Upper lobe of left lung (tissue), 6 donors: ENCODE data around the gene S100A6. TPM values are rescaled to one million over a fixed set of nuclear protein-coding genes. Genes with fewer than 3 reads are reported as not detected.
"Not testable (repeated sequence)": the region's sequence is repeated elsewhere in the genome, so short reads cannot be mapped to it uniquely, and the experiment has no call there.

Source experiments
- ATAC-seq, 2 donors: fragments of 200-7000 bp; cut with Tn5 transposase; one replicate each; pipeline ENCODE4 v1.9.1; 2022; ENCODE audit warnings: mild to moderate bottlenecking in 2 of 2, moderate library complexity in 2 of 2; ENCODE audit not compliant: low FRiP score in 2 of 2
- DNase-seq, 2 donors: peaks; one replicate each; pipeline ENCODE4 v3.0.0-alpha.2; 2019 to 2020
- H3K27ac ChIP-seq, 4 donors: fragments of 200-600 bp; sonication (generic); one replicate each; pipeline ENCODE4 v1.5.1; 2016 to 2019
- H3K27me3 ChIP-seq, 4 donors: fragments of 200-600 bp; sonication (generic); one replicate each; pipeline ENCODE4 v1.5.1; 2017 to 2019
- H3K36me3 ChIP-seq, 4 donors: fragments of 200-600 bp; sonication (generic); one replicate each; pipeline ENCODE4 v1.5.1; 2016 to 2019
- H3K4me1 ChIP-seq, 4 donors: fragments of 200-600 bp; sonication (generic); one replicate each; pipeline ENCODE4 v1.5.1; 2018 to 2019
- H3K4me3 ChIP-seq, 4 donors: fragments of 200-600 bp; sonication (generic); one replicate each; pipeline ENCODE4 v1.5.1; 2017 to 2019; ENCODE audit warnings: mild to moderate bottlenecking in 2 of 4, moderate library complexity in 1 of 4
- H3K9me3 ChIP-seq, 4 donors: fragments of 200-600 bp; sonication (generic); one replicate each; pipeline ENCODE4 v1.5.1; 2018 to 2019
- CTCF ChIP-seq, 6 experiments: fragments of 450-650 bp in 4 of 6; fragments of 200-600 bp in 2 of 6; sonication (generic) in 2 of 6; IDR thresholded peaks; one replicate each; pipeline ENCODE4 v1.5.1; 2016 to 2019; ENCODE audit warnings: antibody characterized with exemption in 6 of 6
- EP300 ChIP-seq, 4 donors: sonication (generic); formaldehyde crosslinking; IDR thresholded peaks; one replicate each; pipeline ENCODE4 v1.5.1; 2017; ENCODE audit warnings: antibody characterized with exemption in 4 of 4, control low read depth in 2 of 4
- POLR2A ChIP-seq, 4 donors: fragments of 450-650 bp; IDR thresholded peaks; one replicate each; pipeline ENCODE4 v1.5.1; 2016 to 2017; ENCODE audit warnings: antibody characterized with exemption in 4 of 4, mild to moderate bottlenecking in 2 of 4
- POLR2AphosphoS5 ChIP-seq, 2 donors: sonication (generic); formaldehyde crosslinking; IDR thresholded peaks; one replicate each; pipeline ENCODE4 v1.5.1; 2017; ENCODE audit warnings: antibody characterized with exemption in 2 of 2
- WGBS, 2 donors: methylation state at CpG; one replicate each; pipeline ENCODE4 v1.1.5; 2017 to 2018; 5-methylcytosine and 5-hydroxymethylcytosine counted together
- total RNA-seq, 6 donors: library from RNA; depleted of rRNA in 4 of 6; stranded (reverse); fragments of >200 nt in 4 of 6; gene quantifications; one replicate each; pipeline versions ENCODE4 v1.1.0 to v1.2.1, GENCODE V29; 2016 to 2021
- donor health status: DM: no; HTN: no; CAD: no; lungs with moderate emphysema.
- donor health status: DM: no; HTN: yes; CAD: no; lungs with severe emphysema.

Gene S100A6
- total RNA-seq, result 1,000 to 10,000 TPM in 3 of 6 donors, 100 to 1,000 TPM in 3; 399 to 1,595 (median 925) TPM

GRCh38 chr1:153535242-153536011, at the start of gene S100A6:
TSS of gene S100A6 (minus strand) at chr1:153535991. CDS start at chr1:153535339, 652 bp downstream.
- 5% methylated on average over 7 to 9 of the region's 18 CpGs for WGBS, 2 donors
- no peak for TF ChIP-seq EP300 (IDR thresholded peaks at IDR 0.05)
- peak; percentile 94 to 98 for TF ChIP-seq POLR2AphosphoS5 (IDR thresholded peaks at IDR 0.05)
- peak in 4 of 6 experiments; percentile 12 to 47 (median 24) for TF ChIP-seq CTCF (IDR thresholded peaks at IDR 0.05)
- peak in 3 of 4 donors; percentile 56 to 95 (median 94) for TF ChIP-seq POLR2A (IDR thresholded peaks at IDR 0.05)
- DNase-seq, result peak in 1 of 2 donors; percentile 90
- H3K27me3 ChIP-seq, result no peaks in the 10 kb centered on the region
- H3K4me3 ChIP-seq, result peak within 1 kb of the TSS; percentile 71 to 91 (median 87)
- H3K4me1 ChIP-seq, result peaks cover 40 to 57% (median 49%) of the 10 kb centered on the region in 4 donors
- H3K27ac ChIP-seq, result peak within 1 kb of the TSS; percentile 98 to 100 (median 99)
- H3K9me3 ChIP-seq, result no peaks in the 10 kb centered on the region
- peaks cover 0 to 11% (median 8%) of the 10 kb centered on the region in 4 donors for H3K36me3 ChIP-seq
- ATAC-seq, result peak; percentile 66 to 73

GRCh38 chr1:153585006-153585405, 49.2 kb upstream of the S100A6 start:
- ATAC-seq (no peak), DNase-seq (no peak)
- TF ChIP-seq POLR2A (IDR thresholded peaks at IDR 0.05), result no peak
- no peak for TF ChIP-seq POLR2AphosphoS5 (IDR thresholded peaks at IDR 0.05)
- no peak for TF ChIP-seq CTCF (IDR thresholded peaks at IDR 0.05)
- TF ChIP-seq EP300 (IDR thresholded peaks at IDR 0.05), result no peak
- Histone ChIP-seq H3K27ac (no peak overlapping the region), H3K4me1 (no peaks in the 10 kb centered on the region), H3K9me3 (no peaks in the 10 kb centered on the region), H3K36me3 (no peaks in the 10 kb centered on the region), H3K27me3 (no peaks in the 10 kb centered on the region), H3K4me3 (no peak overlapping the region)
- WGBS, 2 donors, result 81 to 93% methylated on average over 1 of the region's 1 CpG

GRCh38 chr1:153583976-153584375, 48.2 kb upstream of the S100A6 start:
- H3K9me3 ChIP-seq, result no peaks in the 10 kb centered on the region
- no peak overlapping the region for H3K27ac ChIP-seq
- H3K27me3 ChIP-seq, result no peaks in the 10 kb centered on the region
- H3K4me3 ChIP-seq, result no peak overlapping the region
- TF ChIP-seq EP300 (IDR thresholded peaks at IDR 0.05), result no peak
- TF ChIP-seq POLR2AphosphoS5 (IDR thresholded peaks at IDR 0.05), result no peak
- no peak for TF ChIP-seq POLR2A (IDR thresholded peaks at IDR 0.05)
- no peak for TF ChIP-seq CTCF (IDR thresholded peaks at IDR 0.05)
- H3K36me3 ChIP-seq, result no peaks in the 10 kb centered on the region
- ATAC-seq (no peak), DNase-seq (no peak)
- 76 to 88% methylated on average over 2 of the region's 2 CpGs for WGBS, 2 donors
- no peaks in the 10 kb centered on the region for H3K4me1 ChIP-seq

- not testable (repeated sequence) for DNase-seq, H3K27ac ChIP-seq, H3K4me3 ChIP-seq, H3K27me3 ChIP-seq, H3K4me1 ChIP-seq, ATAC-seq, H3K9me3 ChIP-seq, H3K36me3 ChIP-seq
- WGBS, 2 donors, result 70 to 82% methylated on average over 2 to 3 of the region's 3 CpGs
Measured at GRCh38 chr1:153583514-153583913, 47.7 kb upstream of the S100A6 start.

- not testable (repeated sequence) for H3K27me3 ChIP-seq, H3K9me3 ChIP-seq, H3K4me3 ChIP-seq, ATAC-seq, H3K36me3 ChIP-seq, H3K27ac ChIP-seq, H3K4me1 ChIP-seq
- 95% methylated on average over 18 of the region's 34 CpGs; no CpG with 5 or more reads in 1 of the 2 donors for WGBS, 2 donors
- DNase-seq, result peak in 1 of 2 donors; percentile 65
Measured at GRCh38 chr1:153582836-153583235, 47.0 kb upstream of the S100A6 start.

GRCh38 chr1:153578936-153579335, 43.1 kb upstream of the S100A6 start:
- Histone ChIP-seq H3K36me3 (no peaks in the 10 kb centered on the region), H3K4me3 (no peak overlapping the region), H3K27ac (no peak overlapping the region), H3K27me3 (no peaks in the 10 kb centered on the region), H3K9me3 (no peaks in the 10 kb centered on the region), H3K4me1 (no peaks in the 10 kb centered on the region)
- 83 to 85% methylated on average over 3 of the region's 3 CpGs for WGBS, 2 donors
- ATAC-seq (no peak), DNase-seq (no peak)
- no peak for TF ChIP-seq EP300 (IDR thresholded peaks at IDR 0.05)
- no peak for TF ChIP-seq POLR2A (IDR thresholded peaks at IDR 0.05)
- no peak for TF ChIP-seq CTCF (IDR thresholded peaks at IDR 0.05)
- no peak for TF ChIP-seq POLR2AphosphoS5 (IDR thresholded peaks at IDR 0.05)
